ENCODE measurements around the gene POC1B. TPM values are rescaled to one million over a fixed set of nuclear protein-coding genes. Genes with fewer than 3 reads are reported as not detected.

POC1B gene
- total RNA-seq, 1 experiment from 2014 or later: 30.8 TPM

DNA sequence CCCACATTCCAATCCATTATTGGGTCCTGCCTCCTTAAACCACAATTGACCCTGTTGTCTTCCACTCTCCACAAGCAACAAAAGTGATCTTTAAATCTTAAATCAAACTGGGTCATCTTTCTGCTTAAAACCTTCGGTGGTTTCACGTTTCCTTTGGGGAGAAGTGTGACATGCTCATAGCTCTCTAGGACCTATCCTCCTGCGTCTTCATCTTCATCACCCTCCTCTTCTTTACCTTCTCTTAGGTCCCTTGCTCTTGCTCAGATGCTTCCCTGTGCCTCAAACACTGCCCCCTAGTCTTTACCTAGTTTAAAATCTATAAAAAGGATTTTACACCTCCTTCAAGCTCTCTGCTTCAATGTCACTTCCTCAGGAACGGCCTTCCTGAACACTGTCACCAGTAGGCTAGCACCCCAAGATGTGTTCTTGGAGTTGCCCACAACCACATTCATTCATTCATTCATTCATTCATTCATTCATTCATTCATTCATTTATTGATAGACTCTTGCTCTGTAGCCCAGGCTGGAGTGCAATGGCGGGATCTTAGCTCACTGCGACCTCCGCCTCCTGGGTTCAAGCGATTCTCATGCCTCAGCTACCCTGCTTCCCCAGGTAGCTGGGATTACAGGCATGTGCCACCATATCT is 48.1 kb downstream of the POC1B start:
- no TSS peak for BruUV-seq (replicated peaks)
- intact Hi-C loops (cut with micrococcal nuclease; ENCODE audit: unreplicated experiment): no loop called here
- Histone ChIP-seq H3K9me3 (ENCODE audit: low read depth, low read length, poor library complexity, severe bottlenecking) (no peaks in the 10 kb centered on the region), H3K27ac (ENCODE audit: low read depth, low read length, poor library complexity, severe bottlenecking) (no peak overlapping the region), H3K4me1 (ENCODE audit: insufficient read depth, low read length, poor library complexity, severe bottlenecking) (peaks cover 4% of the 10 kb centered on the region), H3K36me3 (ENCODE audit: insufficient read depth, low read length, poor library complexity, severe bottlenecking) (no peaks in the 10 kb centered on the region), H3K4me3 (ENCODE audit: low read depth, low read length, poor library complexity, severe bottlenecking) (no peak overlapping the region), H3K27me3 (replicated peaks; ENCODE audit: insufficient read depth, low read depth, low read length, poor library complexity) (no peaks in the 10 kb centered on the region)
- TF ChIP-seq, protein P1, sequence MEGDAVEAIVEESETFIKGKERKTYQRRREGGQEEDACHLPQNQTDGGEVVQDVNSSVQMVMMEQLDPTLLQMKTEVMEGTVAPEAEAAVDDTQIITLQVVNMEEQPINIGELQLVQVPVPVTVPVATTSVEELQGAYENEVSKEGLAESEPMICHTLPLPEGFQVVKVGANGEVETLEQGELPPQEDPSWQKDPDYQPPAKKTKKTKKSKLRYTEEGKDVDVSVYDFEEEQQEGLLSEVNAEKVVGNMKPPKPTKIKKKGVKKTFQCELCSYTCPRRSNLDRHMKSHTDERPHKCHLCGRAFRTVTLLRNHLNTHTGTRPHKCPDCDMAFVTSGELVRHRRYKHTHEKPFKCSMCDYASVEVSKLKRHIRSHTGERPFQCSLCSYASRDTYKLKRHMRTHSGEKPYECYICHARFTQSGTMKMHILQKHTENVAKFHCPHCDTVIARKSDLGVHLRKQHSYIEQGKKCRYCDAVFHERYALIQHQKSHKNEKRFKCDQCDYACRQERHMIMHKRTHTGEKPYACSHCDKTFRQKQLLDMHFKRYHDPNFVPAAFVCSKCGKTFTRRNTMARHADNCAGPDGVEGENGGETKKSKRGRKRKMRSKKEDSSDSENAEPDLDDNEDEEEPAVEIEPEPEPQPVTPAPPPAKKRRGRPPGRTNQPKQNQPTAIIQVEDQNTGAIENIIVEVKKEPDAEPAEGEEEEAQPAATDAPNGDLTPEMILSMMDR (conservative IDR thresholded peaks at IDR 0.05; ENCODE audit: low read depth, low read length): 0 out of 2 replicates have a peak, but pooled peaks have one; percentile 17
- TF ChIP-seq EZH2 (IDR thresholded peaks at IDR 0.05; ENCODE audit: borderline replicate concordance, low read depth, low read length, poor library complexity, severe bottlenecking): no peak
- DNase-seq (ENCODE audit: low spot score): no peak
- POLR2A ChIA-PET (ENCODE audit: low non-redundant PET): no interaction called here
- CTCF ChIA-PET: no interaction called here

- Histone ChIP-seq H3K27me3 (replicated peaks; ENCODE audit: insufficient read depth, low read depth, low read length, poor library complexity) (no peaks in the 10 kb centered on the region), H3K27ac (ENCODE audit: low read depth, low read length, poor library complexity, severe bottlenecking) (no peak overlapping the region), H3K4me1 (ENCODE audit: insufficient read depth, low read length, poor library complexity, severe bottlenecking) (peaks cover 9% of the 10 kb centered on the region), H3K9me3 (ENCODE audit: low read depth, low read length, poor library complexity, severe bottlenecking) (no peaks in the 10 kb centered on the region), H3K36me3 (ENCODE audit: insufficient read depth, low read length, poor library complexity, severe bottlenecking) (no peaks in the 10 kb centered on the region), H3K4me3 (ENCODE audit: low read depth, low read length, poor library complexity, severe bottlenecking) (no peak overlapping the region)
- ChIA-PET CTCF (no interaction called here), POLR2A (ENCODE audit: low non-redundant PET) (no interaction called here)
- DNase-seq (ENCODE audit: low spot score): no peak
- BruUV-seq (replicated peaks): no TSS peak
- TF ChIP-seq, protein P1 (conservative IDR thresholded peaks at IDR 0.05; ENCODE audit: low read depth, low read length): no peak
- no peak for TF ChIP-seq EZH2 (IDR thresholded peaks at IDR 0.05; ENCODE audit: borderline replicate concordance, low read depth, low read length, poor library complexity, severe bottlenecking)
- intact Hi-C loops (cut with micrococcal nuclease; ENCODE audit: unreplicated experiment): no loop called here
These were observed 48.8 kb downstream of the POC1B start for GRCh38 chr12:89476904-89477595.

DNA sequence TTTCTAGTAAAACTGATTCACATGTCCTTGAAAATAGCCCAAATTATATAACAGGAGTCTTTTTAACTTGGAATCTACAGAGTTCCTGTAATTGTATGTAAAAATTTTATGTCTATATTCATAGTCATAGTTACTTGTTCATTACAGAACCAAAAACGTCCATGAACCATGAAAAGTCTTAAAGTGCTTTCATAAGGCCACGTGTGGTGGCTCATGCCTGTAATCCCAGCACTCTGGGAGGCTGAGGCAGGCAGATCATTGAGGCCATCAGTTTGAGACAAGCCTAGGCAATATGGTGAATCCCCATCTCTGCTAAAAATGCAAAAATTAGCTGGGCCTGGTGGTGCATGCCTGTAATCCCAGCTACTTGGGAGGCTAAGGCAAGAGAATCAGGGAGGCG is 49.6 kb downstream of the POC1B start:
- no peak overlapping the region for H3K27ac ChIP-seq (ENCODE audit: low read depth, low read length, poor library complexity, severe bottlenecking)
- CTCF ChIA-PET: no interaction called here
- BruUV-seq (replicated peaks): no TSS peak
- H3K4me1 ChIP-seq (ENCODE audit: insufficient read depth, low read length, poor library complexity, severe bottlenecking): peaks cover 10% of the 10 kb centered on the region
- H3K36me3 ChIP-seq (ENCODE audit: insufficient read depth, low read length, poor library complexity, severe bottlenecking): no peaks in the 10 kb centered on the region
- no peaks in the 10 kb centered on the region for H3K9me3 ChIP-seq (ENCODE audit: low read depth, low read length, poor library complexity, severe bottlenecking)
- intact Hi-C loops (cut with micrococcal nuclease; ENCODE audit: unreplicated experiment): no loop called here
- POLR2A ChIA-PET (ENCODE audit: low non-redundant PET): no interaction called here
- DNase-seq (ENCODE audit: low spot score): no peak
- no peak for TF ChIP-seq EZH2 (IDR thresholded peaks at IDR 0.05; ENCODE audit: borderline replicate concordance, low read depth, low read length, poor library complexity, severe bottlenecking)
- TF ChIP-seq, protein P1 (conservative IDR thresholded peaks at IDR 0.05; ENCODE audit: low read depth, low read length): no peak
- H3K27me3 ChIP-seq (replicated peaks; ENCODE audit: insufficient read depth, low read depth, low read length, poor library complexity): no peaks in the 10 kb centered on the region
- H3K4me3 ChIP-seq (ENCODE audit: low read depth, low read length, poor library complexity, severe bottlenecking): no peak overlapping the region

Data from A673 (cell line).